HEK293 (cell line): Measurements from ENCODE around the gene CIZ1.

ENCODE experiments used
- MZF1 ChIP-seq: fragments of 450-650 bp; formaldehyde crosslinking; IDR thresholded peaks from 2 replicates; pipeline ENCODE4 v1.5.1; 2017; ENCODE audit warnings: missing biosample characterization, missing genetic modification characterization, borderline replicate concordance
- TCF7L2 ChIP-seq: IDR thresholded peaks from 2 replicates; pipeline ENCODE4 v1.6.1; 2011; ENCODE audit warnings: low read depth, mild to moderate bottlenecking, inconsistent platforms, low read length, moderate library complexity, borderline replicate concordance
- TF ChIP-seq, protein P1 (sequence below): fragments of 450-650 bp; formaldehyde crosslinking; IDR thresholded peaks from 2 replicates; pipeline ENCODE4 v1.5.1; 2016; ENCODE audit warnings: missing biosample characterization, missing genetic modification characterization

- TF ChIP-seq TCF7L2 = no peak
- TF ChIP-seq, protein P1, sequence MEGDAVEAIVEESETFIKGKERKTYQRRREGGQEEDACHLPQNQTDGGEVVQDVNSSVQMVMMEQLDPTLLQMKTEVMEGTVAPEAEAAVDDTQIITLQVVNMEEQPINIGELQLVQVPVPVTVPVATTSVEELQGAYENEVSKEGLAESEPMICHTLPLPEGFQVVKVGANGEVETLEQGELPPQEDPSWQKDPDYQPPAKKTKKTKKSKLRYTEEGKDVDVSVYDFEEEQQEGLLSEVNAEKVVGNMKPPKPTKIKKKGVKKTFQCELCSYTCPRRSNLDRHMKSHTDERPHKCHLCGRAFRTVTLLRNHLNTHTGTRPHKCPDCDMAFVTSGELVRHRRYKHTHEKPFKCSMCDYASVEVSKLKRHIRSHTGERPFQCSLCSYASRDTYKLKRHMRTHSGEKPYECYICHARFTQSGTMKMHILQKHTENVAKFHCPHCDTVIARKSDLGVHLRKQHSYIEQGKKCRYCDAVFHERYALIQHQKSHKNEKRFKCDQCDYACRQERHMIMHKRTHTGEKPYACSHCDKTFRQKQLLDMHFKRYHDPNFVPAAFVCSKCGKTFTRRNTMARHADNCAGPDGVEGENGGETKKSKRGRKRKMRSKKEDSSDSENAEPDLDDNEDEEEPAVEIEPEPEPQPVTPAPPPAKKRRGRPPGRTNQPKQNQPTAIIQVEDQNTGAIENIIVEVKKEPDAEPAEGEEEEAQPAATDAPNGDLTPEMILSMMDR (tag by site-specific recombination) = no peak
- no peak for TF ChIP-seq MZF1
These were observed 25.6 kb upstream of the CIZ1 start for GRCh38 chr9:128216781-128217553.
